Choroid plexus epithelial cell (primary cell): ENCODE results near the gene SERTAD2.

Source experiments
- DNase-seq: peaks from one replicate; pipeline ENCODE4 v3.0.0-alpha.2; 2010; ENCODE audit warnings: low read depth
- H3K4me3 ChIP-seq: 2 replicates; pipeline ENCODE4 v1.5.1; 2011; ENCODE audit warnings: low read depth, mild to moderate bottlenecking, control low read depth, low read length, moderate library complexity
- CTCF ChIP-seq: conservative IDR thresholded peaks from 2 replicates; pipeline ENCODE4 v1.5.1; 2011; ENCODE audit warnings: low read depth, mild to moderate bottlenecking, control low read depth, inconsistent platforms, low read length, moderate library complexity

Gene SERTAD2

GRCh38 chr2:64661741-64662169, 8.0 kb upstream of the SERTAD2 start:
- no peak for DNase-seq
- no peak for TF ChIP-seq CTCF
- no peak overlapping the region for H3K4me3 ChIP-seq

GRCh38 chr2:64659252-64659651, 5.5 kb upstream of the SERTAD2 start:
- H3K4me3 ChIP-seq: no peak overlapping the region
- TF ChIP-seq CTCF: no peak
- DNase-seq: no peak

GRCh38 chr2:64658269-64658668, 4.6 kb upstream of the SERTAD2 start:
- no peak for TF ChIP-seq CTCF
- DNase-seq: no peak
- H3K4me3 ChIP-seq: no peak overlapping the region

DNA sequence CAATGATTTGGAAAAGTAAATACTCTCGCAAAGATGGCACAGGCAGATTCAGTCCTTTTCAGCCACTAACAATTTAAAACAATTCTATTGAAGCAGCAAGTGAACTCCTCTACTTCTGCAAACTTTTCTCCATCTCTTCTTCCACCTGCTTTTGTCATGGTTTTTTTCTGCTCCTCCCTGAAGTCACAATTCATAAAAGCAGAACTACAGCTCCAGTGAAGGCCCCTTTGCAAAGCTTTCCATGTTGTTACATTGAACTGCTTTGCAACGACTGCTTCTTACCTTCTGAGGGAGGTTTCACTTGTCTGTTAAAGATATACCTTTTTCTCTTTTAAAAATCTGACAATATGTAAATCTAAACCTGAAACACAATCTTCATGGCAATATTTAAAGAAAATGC, 3.7 kb upstream of the SERTAD2 start:
- H3K4me3 ChIP-seq: no peak overlapping the region
- TF ChIP-seq CTCF: no peak
- DNase-seq: no peak

DNA sequence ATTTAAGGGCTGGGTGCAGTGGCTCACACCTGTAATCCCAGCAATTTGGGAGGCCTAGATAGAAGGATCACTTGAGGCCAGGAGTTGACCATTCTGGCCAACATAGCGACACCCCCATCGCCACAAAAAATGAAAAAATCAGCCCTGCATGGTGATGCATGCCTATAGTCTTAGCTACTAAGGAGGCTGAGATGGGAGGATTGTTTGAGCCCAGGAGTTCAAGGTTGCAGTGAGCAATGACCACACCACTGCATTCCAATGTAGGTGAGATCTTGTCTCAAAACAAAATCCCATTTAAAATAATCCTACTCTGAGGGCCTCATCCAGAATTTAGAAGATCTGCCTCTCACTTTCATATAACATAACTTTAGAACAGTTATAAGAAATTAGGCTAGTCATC, 2.7 kb upstream of the SERTAD2 start:
- no peak for DNase-seq
- H3K4me3 ChIP-seq: no peak overlapping the region
- no peak for TF ChIP-seq CTCF

- no peak for DNase-seq
- no peak for TF ChIP-seq CTCF
- H3K4me3 ChIP-seq: no peak overlapping the region
Measured at GRCh38 chr2:64655873-64656272, 2.2 kb upstream of the SERTAD2 start.

DNA sequence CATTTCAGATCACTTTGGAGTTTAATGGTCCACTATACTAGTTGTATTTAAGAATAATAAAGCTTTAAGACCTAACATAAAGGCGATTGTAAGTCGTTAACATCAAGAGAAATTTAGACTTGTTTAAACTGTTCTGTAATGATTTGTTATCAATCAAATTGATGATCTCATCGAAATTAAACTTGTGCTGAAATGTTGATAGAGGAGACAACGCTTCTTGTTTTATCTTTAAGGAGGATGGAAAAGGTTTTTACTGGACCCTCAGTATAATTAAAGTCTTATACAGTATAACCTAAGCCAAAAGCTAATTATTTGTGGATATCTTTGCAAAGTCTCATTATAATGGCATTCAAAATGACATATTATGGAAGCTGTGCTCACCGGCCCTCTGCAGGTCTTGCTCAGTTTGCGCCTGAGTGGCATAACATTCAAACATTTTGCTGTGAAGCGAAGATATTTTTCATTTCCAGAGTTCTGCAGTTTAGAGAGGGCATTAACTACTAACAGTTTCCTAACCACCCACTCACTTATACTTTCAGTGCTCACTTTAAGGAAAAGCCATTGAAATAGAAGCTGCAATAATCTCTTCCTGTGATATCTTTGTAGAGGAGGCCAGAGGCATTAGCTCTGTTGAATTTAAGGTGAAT, 1.4 kb upstream of the SERTAD2 start:
- DNase-seq: no peak

More for the DNA sequence above, 1.4 kb upstream of the SERTAD2 start:
- TF ChIP-seq CTCF: peak; percentile 44
- no peak overlapping the region for H3K4me3 ChIP-seq
